ENCODE measurements around the gene FOXQ1. TPM values are rescaled to one million over a fixed set of nuclear protein-coding genes. Genes with fewer than 3 reads are reported as not detected.
"Not testable (repeated sequence)": the region's sequence is repeated elsewhere in the genome, so short reads cannot be mapped to it uniquely, and the experiment has no call there.

The FOXQ1 gene
- total RNA-seq, 1 donor from 2014 or later: 6.4 TPM

DNA sequence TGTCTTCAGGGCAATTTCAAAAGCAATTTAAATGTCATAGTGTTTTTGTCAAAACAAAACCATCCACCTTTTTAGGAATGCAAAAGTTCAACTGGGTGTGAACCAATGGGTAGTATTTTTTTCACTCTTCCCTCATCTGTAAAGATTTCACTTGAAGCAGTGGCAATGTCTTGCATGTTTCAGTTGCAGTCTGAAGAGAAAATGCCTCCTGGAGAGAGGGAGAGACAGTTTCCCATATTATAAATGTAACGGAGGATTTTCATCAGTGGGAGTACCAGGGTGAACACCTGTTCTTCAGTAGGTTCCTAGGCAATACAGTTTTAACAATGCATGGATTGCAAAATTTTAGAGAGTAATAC lies 3.3 kb downstream of the FOXQ1 start:
- intact Hi-C loops (cut with DNase I): no loop called here
- no peak for DNase-seq (ENCODE audit: extremely low spot score in 2 of 2)
- Histone ChIP-seq H3K4me3 (no peak overlapping the region), H3K4me1 (peaks cover 41% of the 10 kb centered on the region), H3K9me3 (no peaks in the 10 kb centered on the region), H3K27me3 (no peaks in the 10 kb centered on the region), H3K27ac (no peak overlapping the region), H3K36me3 (no peaks in the 10 kb centered on the region)
- TF ChIP-seq POLR2AphosphoS5 (IDR thresholded peaks at IDR 0.05; ENCODE audit: insufficient read depth in 1 of 2, low read depth in 1 of 2) (no peak), POLR2A (IDR thresholded peaks at IDR 0.05) (no peak)
- TF ChIP-seq, protein P1, sequence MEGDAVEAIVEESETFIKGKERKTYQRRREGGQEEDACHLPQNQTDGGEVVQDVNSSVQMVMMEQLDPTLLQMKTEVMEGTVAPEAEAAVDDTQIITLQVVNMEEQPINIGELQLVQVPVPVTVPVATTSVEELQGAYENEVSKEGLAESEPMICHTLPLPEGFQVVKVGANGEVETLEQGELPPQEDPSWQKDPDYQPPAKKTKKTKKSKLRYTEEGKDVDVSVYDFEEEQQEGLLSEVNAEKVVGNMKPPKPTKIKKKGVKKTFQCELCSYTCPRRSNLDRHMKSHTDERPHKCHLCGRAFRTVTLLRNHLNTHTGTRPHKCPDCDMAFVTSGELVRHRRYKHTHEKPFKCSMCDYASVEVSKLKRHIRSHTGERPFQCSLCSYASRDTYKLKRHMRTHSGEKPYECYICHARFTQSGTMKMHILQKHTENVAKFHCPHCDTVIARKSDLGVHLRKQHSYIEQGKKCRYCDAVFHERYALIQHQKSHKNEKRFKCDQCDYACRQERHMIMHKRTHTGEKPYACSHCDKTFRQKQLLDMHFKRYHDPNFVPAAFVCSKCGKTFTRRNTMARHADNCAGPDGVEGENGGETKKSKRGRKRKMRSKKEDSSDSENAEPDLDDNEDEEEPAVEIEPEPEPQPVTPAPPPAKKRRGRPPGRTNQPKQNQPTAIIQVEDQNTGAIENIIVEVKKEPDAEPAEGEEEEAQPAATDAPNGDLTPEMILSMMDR (IDR thresholded peaks at IDR 0.05): no peak

DNA sequence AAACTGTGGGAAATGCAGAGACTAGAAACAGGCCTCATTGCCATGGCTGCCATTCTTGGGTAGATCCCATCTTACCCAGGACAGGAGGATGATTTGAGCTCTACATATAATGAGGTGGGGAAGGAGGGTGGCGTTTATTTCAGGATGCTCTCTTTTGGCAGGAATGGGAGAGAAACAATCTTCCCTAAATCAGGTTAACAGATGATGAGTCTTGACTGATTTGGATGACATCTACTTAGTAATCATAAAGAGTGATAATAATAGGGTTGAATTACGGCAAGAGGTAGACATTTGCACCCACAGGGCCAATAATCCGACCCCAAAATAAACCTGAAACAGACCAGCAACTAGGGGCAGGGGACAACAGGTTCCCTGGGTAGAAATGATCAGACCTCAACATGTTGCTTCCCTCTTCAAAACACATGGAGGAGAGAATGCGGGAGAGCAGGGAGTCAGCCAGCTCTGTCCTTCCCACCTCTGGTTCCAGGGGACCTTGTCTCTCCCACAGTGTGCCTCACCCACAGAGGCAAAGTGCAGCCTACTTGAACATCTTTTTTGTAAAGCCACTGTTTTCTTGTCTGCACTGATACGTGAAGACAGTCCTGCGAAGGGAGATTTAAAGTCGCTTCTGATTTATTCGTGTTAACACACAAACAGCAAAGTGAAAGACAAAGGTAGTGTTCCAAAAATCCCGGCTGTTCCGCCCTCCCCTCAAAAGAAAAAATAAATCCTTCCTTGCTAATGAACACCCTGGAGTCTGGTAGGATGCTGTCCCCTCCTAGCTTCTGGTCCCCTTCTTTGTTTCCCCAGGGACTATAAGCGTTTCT lies 3.9 kb downstream of the FOXQ1 start:
- H3K27ac ChIP-seq: peak overlapping the region; percentile 23

DNA sequence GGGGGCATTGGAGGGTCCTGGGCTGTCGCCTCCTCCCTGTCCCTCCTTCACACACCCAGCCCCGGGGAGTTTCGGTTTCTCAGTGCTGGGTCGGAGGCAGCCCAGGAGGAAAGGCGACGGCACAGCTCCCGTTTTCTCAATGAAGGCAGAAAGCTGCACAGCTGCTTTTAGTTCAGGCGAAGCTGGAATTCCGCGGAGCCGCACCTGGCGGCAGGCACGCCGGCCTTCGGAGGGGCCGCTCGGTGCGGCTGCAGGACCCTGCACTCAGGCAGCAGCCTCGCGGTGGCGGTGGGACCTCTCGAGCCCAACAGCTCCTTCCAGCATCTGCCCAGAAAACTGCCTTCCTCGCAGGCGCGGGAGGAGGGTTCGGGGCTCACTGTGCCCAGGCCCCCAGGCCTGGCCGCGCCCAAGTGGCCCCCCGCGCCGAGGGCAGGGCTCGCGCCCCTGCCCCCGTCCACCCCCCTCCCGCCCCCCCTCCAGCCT lies 4.6 kb downstream of the FOXQ1 start:
- Histone ChIP-seq H3K4me3 (peak overlapping the region; percentile 46 to 53), H3K27me3 (no peaks in the 10 kb centered on the region), H3K4me1 (peaks cover 31% of the 10 kb centered on the region), H3K9me3 (no peaks in the 10 kb centered on the region), H3K36me3 (no peaks in the 10 kb centered on the region), H3K27ac (peak overlapping the region; percentile 23)
- TF ChIP-seq, protein P1 (IDR thresholded peaks at IDR 0.05): no peak
- TF ChIP-seq POLR2A (IDR thresholded peaks at IDR 0.05) (no peak), POLR2AphosphoS5 (IDR thresholded peaks at IDR 0.05; ENCODE audit: insufficient read depth in 1 of 2, low read depth in 1 of 2) (no peak)
- intact Hi-C loops (cut with DNase I): no loop called here
- DNase-seq (ENCODE audit: extremely low spot score in 2 of 2): no peak

More for the DNA sequence above, 3.9 kb downstream of the FOXQ1 start:
- H3K9me3 ChIP-seq: no peaks in the 10 kb centered on the region
- intact Hi-C loops (cut with DNase I): no loop called here
- peak overlapping the region; percentile 46 to 53 for H3K4me3 ChIP-seq
- H3K27me3 ChIP-seq: no peaks in the 10 kb centered on the region
- TF ChIP-seq, protein P1 (IDR thresholded peaks at IDR 0.05): no peak
- no peak for DNase-seq (ENCODE audit: extremely low spot score in 2 of 2)
- no peaks in the 10 kb centered on the region for H3K36me3 ChIP-seq
- peaks cover 39% of the 10 kb centered on the region for H3K4me1 ChIP-seq

DNA sequence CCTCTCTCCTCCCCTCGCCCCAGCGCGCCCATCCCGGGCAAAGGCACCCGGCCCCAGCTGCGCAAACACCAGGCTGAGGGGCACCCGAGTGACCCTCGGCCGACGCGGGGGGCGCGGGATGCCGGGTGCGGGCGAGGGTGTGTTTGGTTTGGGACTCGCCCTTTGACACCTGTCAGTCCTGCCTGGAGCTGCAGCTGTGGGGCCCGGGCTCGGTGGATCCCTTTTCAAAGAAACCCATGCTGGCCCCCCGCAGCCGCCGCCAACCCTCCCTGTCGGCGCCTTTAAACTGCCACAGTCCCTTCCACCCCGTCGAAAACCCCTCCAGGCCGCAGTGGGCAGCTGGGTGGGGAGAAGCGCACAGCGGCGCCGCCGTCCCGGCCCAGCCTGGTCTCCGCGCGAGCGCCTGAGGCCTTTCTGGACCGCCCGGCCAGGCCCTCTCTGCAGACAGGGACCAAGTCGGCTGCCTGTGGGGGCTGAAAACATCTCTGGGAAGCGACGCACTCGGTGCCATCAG lies 5.5 kb downstream of the FOXQ1 start:
- Histone ChIP-seq H3K36me3 (no peaks in the 10 kb centered on the region), H3K4me1 (peaks cover 28% of the 10 kb centered on the region), H3K27ac (no peak overlapping the region), H3K9me3 (no peaks in the 10 kb centered on the region), H3K27me3 (no peaks in the 10 kb centered on the region), H3K4me3 (no peak overlapping the region)
- intact Hi-C loops (cut with DNase I): no loop called here
- TF ChIP-seq, protein P1 (IDR thresholded peaks at IDR 0.05): no peak
- TF ChIP-seq POLR2AphosphoS5 (IDR thresholded peaks at IDR 0.05; ENCODE audit: insufficient read depth in 1 of 2, low read depth in 1 of 2) (no peak), POLR2A (IDR thresholded peaks at IDR 0.05) (no peak)
- no peak for DNase-seq (ENCODE audit: extremely low spot score in 2 of 2)

DNA sequence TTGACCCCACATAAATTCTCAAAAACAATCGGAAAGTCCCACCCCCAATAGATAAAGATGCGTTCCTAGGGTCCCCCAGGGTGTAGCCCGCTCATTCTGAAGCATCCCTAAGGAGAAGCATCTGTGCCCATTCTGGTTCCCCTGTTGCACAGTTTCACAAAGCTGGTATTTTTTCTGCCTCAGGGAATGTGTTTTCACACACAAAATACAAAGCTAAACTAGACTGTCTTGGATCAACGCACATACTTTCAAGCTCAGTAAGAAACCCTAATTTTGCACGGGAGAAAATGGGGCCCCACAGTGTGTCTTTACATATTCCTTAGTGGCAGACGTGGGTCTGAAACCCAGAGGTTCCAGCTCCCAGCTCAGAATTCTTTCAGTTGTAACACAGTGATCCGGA lies 6.1 kb downstream of the FOXQ1 start:
- Histone ChIP-seq H3K9me3 (no peaks in the 10 kb centered on the region), H3K4me1 (peaks cover 33% of the 10 kb centered on the region), H3K27me3 (no peaks in the 10 kb centered on the region), H3K27ac (no peak overlapping the region), H3K4me3 (no peak overlapping the region), H3K36me3 (no peaks in the 10 kb centered on the region)
- DNase-seq (ENCODE audit: extremely low spot score in 2 of 2): no peak
- intact Hi-C loops (cut with DNase I): no loop called here
- TF ChIP-seq POLR2A (IDR thresholded peaks at IDR 0.05) (no peak), POLR2AphosphoS5 (IDR thresholded peaks at IDR 0.05; ENCODE audit: insufficient read depth in 1 of 2, low read depth in 1 of 2) (no peak)
- TF ChIP-seq, protein P1 (IDR thresholded peaks at IDR 0.05): no peak

DNA sequence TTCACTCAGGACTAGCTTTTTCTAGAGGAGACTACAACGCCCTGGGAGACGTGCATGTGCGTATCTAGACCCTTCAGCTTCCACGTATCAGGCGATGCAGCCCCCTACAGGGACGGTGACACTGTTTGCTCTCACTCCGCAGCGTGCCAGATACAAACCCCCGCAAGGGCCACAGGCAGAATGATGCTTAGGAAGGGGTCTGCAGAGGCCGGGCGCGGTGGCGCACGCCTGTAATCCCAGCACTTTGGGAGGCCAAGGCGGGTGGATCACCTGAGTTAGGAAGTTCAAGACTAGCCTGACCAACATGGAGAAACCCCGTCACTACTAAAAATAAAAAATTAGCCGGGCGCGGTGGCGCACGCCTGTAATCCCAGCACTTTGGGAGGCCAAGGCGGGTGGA lies 6.7 kb downstream of the FOXQ1 start:
- peaks cover 33% of the 10 kb centered on the region for H3K4me1 ChIP-seq
- H3K36me3 ChIP-seq; DNase-seq (ENCODE audit: extremely low spot score in 2 of 2); H3K27ac ChIP-seq; intact Hi-C loops (cut with DNase I); H3K4me3 ChIP-seq; H3K27me3 ChIP-seq; H3K9me3 ChIP-seq: not testable (repeated sequence)
